Transverse colon (tissue), 4 donors: ENCODE data around the gene SMPD4.
"Not testable (repeated sequence)": the region's sequence is repeated elsewhere in the genome, so short reads cannot be mapped to it uniquely, and the experiment has no call there.

ENCODE experiments used
- EP300 ChIP-seq: sonication (generic); formaldehyde crosslinking; IDR thresholded peaks from one replicate; pipeline ENCODE4 v1.6.1; 2017; ENCODE audit warnings: antibody characterized with exemption, low read depth
- POLR2A ChIP-seq: fragments of 450-650 bp; IDR thresholded peaks from one replicate; pipeline ENCODE4 v1.6.1; 2016; ENCODE audit warnings: antibody characterized with exemption, mild to moderate bottlenecking, moderate library complexity
- POLR2AphosphoS5 ChIP-seq, 3 donors: sonication (generic); formaldehyde crosslinking; IDR thresholded peaks; one replicate each; pipeline ENCODE4 v1.6.1; 2016; ENCODE audit warnings: antibody characterized with exemption in 3 of 3
- TF ChIP-seq, protein P1 (sequence below), 5 experiments: fragments of 200-600 bp in 3 of 5; fragments of 450-650 bp in 2 of 5; sonication (generic) in 3 of 5; IDR thresholded peaks; 1 replicate in 2 of 5; 2 replicates in 3 of 5; pipeline ENCODE4 v1.5.1; 2016 to 2017; ENCODE audit warnings: antibody characterized with exemption in 5 of 5, inconsistent platforms in 3 of 5, mild to moderate bottlenecking in 2 of 5, moderate library complexity in 1 of 5

GRCh38 chr2:130207051-130207450 lies 25.6 kb upstream of the SMPD4 start:
- TF ChIP-seq, protein P1, sequence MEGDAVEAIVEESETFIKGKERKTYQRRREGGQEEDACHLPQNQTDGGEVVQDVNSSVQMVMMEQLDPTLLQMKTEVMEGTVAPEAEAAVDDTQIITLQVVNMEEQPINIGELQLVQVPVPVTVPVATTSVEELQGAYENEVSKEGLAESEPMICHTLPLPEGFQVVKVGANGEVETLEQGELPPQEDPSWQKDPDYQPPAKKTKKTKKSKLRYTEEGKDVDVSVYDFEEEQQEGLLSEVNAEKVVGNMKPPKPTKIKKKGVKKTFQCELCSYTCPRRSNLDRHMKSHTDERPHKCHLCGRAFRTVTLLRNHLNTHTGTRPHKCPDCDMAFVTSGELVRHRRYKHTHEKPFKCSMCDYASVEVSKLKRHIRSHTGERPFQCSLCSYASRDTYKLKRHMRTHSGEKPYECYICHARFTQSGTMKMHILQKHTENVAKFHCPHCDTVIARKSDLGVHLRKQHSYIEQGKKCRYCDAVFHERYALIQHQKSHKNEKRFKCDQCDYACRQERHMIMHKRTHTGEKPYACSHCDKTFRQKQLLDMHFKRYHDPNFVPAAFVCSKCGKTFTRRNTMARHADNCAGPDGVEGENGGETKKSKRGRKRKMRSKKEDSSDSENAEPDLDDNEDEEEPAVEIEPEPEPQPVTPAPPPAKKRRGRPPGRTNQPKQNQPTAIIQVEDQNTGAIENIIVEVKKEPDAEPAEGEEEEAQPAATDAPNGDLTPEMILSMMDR (IDR thresholded peaks at IDR 0.05) = not testable (repeated sequence)
- not testable (repeated sequence) for TF ChIP-seq POLR2AphosphoS5 (IDR thresholded peaks at IDR 0.05); EP300; POLR2A
